HG02588 (cell line): ENCODE data around the gene DVL1.
"Not testable (repeated sequence)": the region's sequence is repeated elsewhere in the genome, so short reads cannot be mapped to it uniquely, and the experiment has no call there.

Experiments
- ATAC-seq: cut with Tn5 transposase; IDR thresholded peaks from one replicate; pipeline ENCODE4 v1.9.1; 2021; ENCODE audit warnings: mild to moderate bottlenecking, moderate library complexity; ENCODE audit not compliant: unreplicated experiment

DVL1 gene

GRCh38 chr1:1373815-1374588 lies 24.8 kb upstream of the DVL1 start:
- ATAC-seq: no peak

- ATAC-seq: no peak
These were observed 24.0 kb upstream of the DVL1 start for GRCh38 chr1:1373051-1373814.

GRCh38 chr1:1371746-1372711 lies 22.8 kb upstream of the DVL1 start:
- no peak for ATAC-seq

- no peak for ATAC-seq
These were observed 22.1 kb upstream of the DVL1 start for GRCh38 chr1:1371364-1371745.

GRCh38 chr1:1370771-1371300 lies 21.6 kb upstream of the DVL1 start:
- no peak for ATAC-seq

- ATAC-seq: not testable (repeated sequence)
These were observed 20.9 kb upstream of the DVL1 start for GRCh38 chr1:1370094-1370493.

- no peak for ATAC-seq
These were observed 18.1 kb upstream of the DVL1 start for GRCh38 chr1:1367315-1367714.

- ATAC-seq: no peak
These were observed 17.5 kb upstream of the DVL1 start for GRCh38 chr1:1366699-1367066.

- ATAC-seq: no peak
These were observed 16.9 kb upstream of the DVL1 start for GRCh38 chr1:1365875-1366698.

GRCh38 chr1:1364266-1364665 lies 15.0 kb upstream of the DVL1 start:
- ATAC-seq: no peak

- no peak for ATAC-seq
These were observed 12.8 kb upstream of the DVL1 start for GRCh38 chr1:1361982-1362423.

GRCh38 chr1:1361233-1361981 lies 12.2 kb upstream of the DVL1 start:
- no peak for ATAC-seq

- ATAC-seq: no peak
These were observed 11.4 kb upstream of the DVL1 start for GRCh38 chr1:1360506-1361169.

GRCh38 chr1:1359664-1360468 lies 10.6 kb upstream of the DVL1 start:
- no peak for ATAC-seq

GRCh38 chr1:1359308-1359663 lies 10.1 kb upstream of the DVL1 start:
- ATAC-seq: no peak

- no peak for ATAC-seq
These were observed 9.4 kb upstream of the DVL1 start, which contains the start of gene MXRA8 for GRCh38 chr1:1358433-1359271. Gene MXRA8, minus strand, starts transcription at chr1:1358555. Its CDS starts 51 bp downstream, at chr1:1358504.

- no peak for ATAC-seq
These were observed 8.7 kb upstream of the DVL1 start for GRCh38 chr1:1357871-1358432.
